ENCODE results near the gene CACNA1F.
"Not testable (repeated sequence)": the region's sequence is repeated elsewhere in the genome, so short reads cannot be mapped to it uniquely, and the experiment has no call there.

CACNA1F gene

DNA sequence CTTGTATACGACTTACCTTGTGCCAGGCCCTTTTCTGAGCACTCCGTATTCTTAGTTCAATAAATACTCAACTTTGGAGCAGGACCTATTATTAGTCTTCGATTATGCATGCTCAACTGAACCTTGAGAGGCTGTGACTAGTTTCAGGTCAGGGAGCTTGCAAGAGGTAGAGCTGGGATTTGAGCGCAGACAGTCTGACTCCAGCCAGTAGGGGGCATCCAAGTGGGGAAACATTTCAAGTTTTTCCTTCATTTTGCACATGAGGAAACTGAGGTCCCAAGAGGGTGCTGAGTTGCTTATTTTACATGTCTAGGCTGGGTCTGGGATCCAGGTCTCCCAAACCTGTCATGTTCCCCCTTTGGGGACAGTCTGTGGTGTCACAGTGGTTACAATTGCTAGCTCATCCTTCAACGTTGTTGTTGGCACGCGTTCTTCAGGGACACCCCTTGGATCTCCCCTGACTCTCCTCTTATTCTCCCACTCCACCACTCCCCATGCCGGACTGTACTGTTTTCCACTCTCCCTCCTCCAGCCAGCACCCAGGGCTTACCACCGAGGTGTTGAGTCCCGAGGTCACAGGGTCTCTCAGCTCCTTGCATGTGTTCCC, 40.3 kb downstream of the CACNA1F start:
- DNase-seq, result no peak

DNA sequence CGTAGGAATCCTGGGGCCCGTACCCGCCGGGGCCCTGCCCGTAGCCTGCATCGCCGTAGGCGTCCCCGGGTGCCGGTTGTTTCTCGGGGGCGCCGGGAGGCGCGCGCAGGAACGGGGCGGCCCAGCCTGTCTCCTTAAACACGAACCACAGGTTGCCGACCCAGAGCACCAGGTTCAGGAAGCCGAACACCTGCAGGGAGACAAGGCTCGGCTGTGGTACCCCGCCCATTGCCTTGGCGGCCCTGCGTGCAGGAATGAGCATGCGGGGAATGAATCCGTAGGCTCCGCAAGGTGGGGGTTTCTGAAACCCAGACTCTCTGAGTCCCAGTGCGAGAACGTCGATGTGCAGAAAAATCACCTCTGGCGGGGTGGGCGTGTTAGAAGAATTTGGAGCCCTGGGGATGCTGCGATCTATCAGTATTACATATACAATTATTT, 41.5 kb downstream of the CACNA1F start:
- no peak for DNase-seq

DNA sequence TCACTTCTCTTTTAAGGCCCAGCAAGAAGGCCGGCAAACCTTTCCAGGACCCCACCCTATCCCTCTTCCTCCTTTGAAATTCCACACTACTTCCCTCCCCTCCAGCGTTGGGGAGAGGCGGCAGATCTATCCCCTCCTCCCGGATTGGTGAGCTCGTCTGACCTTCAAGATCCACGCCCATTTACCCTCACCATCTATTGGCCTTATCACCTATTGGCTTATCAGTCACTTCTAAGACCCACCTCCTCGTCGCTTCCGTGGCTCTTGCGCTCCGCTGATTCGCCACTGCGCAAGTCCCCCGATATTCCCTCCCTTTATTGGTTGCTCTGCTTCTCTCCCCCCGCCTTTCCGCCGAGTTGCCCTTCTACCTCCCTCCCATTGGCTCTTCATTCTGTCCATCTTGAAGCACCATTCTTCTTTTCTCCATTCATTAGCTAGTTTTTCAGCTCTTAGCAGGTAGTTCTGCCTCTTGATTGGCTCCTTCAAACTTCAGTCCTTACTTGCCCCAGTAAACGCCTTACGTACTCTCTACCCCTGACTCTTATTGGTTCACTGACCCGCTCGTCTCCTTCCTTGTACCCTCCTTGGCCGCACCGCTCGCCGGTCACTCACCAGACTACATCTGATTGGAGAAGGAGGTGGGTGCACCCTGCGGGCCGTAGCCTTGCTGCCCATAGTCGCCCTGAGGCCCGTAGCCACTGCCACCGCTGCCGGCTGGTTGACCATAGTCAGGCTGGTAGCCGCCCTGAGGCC, 42.1 kb downstream of the CACNA1F start:
- DNase-seq, result peak; percentile 96

DNA sequence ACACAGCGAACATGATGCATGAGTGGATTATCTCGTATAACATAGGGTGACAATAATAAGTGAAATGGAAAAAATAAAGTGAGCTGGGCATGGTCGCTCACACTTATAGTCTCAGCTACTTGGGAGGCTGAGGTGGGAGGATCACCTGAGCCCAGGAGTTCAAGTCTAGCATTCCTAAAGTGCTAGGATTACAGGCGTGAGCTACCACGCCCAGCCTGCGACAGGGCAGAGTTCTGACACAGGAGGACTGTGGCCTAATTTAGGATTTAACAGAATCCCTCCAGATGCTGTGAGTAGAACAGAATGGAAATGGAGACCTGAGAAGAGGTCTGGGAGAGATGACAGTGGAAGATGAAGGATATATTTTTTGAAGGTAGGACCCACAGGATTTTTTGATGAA, 43.5 kb downstream of the CACNA1F start:
- no peak for DNase-seq

DNA sequence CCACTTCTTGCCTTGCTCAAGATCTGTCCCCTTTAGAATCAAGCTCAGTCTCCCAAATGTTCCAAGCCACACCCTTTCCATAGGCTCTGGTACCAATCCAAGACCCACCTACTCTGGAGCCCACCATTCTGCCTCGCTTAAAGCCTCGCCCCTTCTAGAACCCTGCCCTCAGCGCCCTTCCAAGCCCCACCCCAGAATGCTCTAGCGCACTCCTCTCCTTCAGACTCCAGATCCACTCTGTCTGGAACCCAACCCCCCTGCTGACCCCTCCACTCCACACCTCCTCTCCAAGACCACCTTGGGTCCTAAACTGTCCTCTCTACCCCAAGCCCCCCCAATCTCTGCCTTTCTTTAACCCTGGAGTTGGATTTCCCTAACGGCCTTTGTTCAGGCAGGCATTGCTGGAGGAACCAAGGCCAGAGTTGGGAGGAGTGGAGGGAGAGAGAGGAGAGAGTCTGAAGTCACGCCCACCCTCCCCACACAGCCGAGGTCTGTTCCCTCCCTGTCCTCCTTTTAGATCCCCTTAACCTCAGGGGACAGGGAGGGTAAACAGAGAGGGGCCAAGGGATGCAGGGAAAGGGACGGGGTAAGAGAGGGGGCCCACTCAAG, 44.6 kb downstream of the CACNA1F start:
- DNase-seq, result no peak

DNA sequence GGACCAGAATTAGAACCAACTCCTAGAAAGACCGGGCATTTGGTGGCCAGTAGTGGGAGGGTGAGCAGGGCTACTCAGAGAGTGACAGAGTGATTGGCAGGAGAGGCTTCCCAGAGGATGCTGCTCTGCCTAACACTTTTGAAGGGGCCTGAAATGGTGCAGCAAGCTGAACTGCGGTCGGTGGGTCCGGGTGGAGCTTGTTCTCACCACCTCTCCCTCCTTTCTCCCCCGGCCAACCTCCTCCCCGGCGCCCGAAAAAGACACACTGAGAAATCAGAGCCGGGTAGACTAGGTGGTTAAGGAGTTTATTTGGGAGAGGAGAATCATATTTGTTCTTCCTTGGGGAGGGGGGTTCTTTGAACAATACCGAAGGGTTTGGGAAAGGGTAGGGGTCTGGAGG, 45.6 kb downstream of the CACNA1F start:
- DNase-seq, result no peak

DNA sequence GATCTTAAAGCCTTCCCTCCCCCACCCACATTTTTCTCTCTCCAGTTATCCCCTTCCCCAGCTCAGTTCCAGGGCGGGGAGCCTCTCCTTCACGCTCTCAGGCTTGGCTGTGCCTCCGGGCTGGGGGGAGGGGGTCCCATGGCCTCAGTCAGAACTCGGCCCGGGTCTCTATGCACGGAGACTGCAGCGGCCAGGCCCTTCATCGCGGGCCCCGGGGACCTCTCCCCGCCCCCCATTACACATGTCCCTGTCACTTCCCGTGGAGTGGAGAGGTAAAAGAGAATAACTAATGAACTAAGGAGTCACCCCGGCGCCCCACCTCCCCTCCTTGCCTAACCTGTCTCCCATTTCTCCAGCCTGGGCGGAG, 46.1 kb downstream of the CACNA1F start:
- no peak for DNase-seq

DNA sequence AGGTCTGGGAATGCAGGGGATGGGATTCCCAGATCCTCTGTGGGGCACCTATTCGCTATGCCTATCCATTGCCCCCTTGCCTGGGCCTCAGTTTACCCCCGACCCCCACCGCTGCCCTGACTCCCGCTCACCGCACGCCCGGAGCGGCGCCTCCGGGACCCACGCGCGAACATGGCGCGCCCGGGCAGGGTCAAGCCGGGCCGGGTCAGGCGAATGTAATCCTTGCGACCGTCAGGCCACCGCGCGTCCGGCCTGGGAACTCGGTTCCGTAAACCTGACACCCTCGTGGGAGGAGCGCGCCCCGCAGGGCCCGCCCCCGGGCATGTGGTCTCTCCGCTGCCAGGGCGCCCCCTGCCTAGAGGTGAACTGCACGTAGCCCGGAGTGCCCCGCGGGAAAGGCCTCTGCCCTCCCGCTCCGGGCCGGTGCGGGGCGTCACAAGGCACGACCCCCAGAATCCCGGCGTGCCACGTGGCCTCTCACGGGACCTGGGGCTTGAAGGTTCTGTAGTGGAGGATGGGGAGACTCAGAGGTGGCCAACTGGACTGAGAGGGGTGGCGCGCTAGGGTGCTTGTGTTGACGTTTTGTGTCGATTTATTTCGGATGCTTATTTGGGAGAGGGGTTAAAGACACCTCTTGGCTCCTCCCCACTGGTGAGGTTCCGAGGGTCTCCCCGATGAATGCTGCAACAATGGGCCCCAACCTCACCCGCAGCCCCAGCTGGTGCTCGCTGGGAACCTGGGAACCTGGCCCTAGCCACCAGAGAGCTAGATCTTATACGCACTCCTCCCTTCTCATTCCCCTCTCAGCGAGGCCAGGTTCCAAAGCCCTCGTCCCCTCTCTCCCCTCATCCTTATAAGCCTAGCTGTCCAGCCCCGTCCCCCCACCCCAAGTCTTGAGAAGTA, 46.8 kb downstream of the CACNA1F start, which contains the start of gene PRICKLE3:
TSS of gene PRICKLE3 (minus strand) at position 249 of the 903 bp plus-strand sequence. CDS start at position 173, 76 bp downstream.
- DNase-seq, result no peak

DNA sequence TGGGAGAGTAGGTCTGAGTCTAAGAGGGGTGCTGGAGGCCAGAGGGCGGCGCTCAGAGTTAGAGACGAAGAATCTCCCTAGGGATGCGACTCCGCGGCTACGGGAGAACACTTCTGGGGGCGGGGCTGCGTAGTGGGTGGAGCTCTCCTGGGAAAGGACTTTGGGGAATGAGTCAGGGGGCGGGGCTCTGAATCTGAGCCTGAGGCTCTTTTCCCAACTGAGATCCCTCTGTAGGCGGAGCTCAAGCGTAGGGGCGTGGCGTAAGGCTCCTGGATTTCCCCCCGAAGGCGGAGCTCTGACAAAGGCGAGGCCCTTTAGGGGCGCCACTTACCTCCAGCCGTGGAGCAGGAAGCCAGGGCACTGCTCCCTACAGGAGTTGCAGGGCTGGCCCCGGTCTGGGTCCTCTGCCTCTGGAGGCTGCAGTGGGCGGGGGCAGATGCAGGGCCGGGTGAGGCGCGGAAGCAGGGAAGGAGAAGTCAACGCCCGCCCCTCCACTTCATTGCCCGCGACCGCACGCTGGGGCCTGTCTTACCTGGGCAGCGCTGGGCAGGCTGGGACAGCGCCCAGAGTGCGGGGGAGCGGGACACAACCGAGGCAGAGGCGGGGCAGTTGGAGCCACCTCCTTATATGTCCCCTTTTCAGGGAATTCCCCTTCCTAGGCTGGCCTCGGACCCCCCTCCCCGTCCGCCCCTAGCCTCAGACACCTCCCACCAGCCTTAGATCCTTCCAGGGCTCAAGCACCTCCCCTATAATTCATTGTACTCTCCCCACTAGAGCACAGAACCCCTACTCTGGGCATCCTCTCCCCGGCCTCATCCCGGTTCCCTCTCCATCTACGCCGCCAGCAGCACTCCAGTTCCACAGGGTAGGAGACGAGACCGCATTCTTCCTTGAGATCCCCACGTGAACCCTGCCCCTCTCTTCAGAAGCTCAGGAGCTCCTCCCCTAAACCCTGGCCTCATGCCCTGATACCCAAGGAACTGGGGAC, 48.6 kb downstream of the CACNA1F start:
- no peak for DNase-seq

DNA sequence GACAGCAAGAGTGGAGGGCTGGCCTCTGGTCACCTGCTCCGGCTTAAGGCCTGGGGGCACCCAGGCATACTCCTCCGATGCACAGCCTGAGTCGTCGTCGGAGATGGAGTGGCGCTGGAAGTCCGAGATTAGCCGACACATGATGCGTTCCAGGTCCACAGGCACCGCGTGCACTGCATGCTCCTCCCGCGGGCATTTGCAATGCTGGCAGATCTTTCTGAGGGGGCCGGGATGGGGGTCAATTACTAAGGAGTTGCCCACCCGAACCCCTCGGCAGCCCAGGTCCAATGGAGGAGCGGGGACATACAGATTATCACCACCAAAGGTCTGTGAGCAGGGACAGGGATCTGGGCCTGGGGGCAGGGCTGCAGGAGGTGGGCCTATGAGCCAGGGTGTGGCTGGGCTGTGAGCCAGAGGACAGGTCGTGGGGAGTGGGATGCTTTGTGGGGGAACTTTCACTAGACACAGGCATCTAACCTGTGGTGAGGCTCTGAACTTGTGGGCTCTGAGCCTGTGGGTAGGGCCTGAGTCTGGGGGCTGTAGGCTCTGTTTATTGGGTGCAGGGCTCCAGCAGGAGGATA, 49.3 kb downstream of the CACNA1F start:
- DNase-seq, result no peak

DNA sequence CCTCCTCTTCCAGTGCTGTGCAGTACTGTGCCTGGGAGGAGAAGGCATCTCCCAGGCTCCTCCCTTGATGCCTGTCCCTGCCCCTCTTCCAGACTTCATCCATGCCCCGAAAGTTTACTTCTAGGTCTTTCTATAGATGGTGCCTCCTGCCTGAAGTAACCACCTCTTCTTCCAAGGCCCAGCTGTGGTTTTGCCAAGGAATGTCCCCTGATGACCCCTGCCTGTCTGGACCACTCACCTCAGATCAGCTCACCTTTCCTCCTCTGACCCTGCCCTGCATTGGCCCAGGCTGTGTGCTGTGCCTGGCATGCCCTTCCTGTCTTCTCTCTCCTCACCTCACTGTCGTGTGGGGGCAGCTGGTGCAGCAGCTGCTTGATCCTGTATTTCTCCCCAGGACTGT, 53.8 kb downstream of the CACNA1F start:
- no peak for DNase-seq

DNA sequence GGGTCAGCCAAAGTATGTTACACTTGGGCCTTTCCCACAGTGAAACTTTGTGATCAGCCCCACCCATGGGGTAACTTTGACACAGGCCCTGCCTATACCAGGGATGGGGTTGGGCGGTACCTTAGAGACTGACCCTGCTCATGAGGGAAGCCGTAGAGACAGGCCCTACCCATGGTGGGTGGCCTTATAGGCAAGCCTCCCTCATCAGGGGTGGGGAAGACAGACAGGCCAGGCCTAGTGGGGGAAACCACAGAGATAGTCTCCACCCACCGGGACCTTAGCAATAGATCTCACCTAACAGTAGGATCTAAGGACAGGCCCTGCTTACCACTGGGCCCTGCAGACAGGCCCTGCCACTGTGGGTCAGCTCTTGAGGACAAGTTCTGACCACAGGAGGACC, 54.6 kb downstream of the CACNA1F start:
- DNase-seq, result no peak

DNA sequence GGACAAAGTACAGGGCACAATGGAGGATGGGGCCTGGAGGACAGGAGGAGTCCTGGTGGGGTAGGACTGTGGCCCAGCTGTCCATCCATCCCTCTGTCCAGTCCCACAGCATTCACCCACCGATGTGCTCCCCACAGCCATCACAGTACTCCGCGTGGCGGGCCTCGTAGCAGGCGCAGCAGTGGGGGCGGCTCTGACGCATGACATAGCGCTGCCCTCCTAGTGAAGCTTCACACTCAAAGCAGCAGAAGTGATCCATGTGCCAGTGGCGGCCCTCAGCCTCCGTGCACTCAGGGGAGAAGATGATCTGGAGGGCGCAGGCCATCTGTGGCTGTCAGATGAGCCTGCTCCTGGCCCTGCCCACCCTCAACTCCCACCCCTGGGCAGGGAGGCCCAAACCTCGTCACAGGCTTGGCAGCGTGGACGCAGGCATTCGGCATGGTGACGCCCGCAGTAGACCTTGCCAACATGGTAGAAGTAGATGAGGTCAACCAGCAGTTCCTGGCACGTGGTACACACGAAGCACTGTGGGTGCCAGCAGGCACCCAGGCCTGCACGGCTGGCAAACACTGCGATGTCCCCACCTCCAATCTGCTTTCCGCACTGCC, 55.2 kb downstream of the CACNA1F start:
- DNase-seq, result no peak

DNA sequence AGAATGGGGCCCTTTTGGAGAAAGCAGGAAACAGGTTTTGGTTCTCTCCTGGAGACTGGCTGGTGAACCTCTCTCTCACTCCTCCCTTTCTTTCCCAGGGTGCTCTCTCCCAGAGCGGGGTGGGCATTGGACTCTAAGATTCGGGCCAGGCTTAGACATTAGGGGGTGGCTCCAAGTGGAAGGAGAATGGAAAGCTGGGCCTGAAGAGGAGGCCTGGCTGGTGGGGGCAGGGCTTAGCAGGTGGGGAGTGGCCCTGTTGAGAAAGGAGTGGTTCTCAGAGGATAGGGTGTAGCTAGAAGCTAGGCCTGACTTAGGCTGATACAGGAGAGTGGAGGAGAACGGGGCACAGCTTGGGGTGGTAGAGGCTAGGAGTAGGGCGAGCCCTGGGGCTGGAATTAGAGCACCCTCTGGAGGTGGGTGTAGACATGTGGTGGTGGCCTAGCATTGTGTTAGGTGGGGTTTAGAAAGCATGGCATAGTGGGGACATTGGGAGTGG, 55.8 kb downstream of the CACNA1F start:
- no peak for DNase-seq

DNA sequence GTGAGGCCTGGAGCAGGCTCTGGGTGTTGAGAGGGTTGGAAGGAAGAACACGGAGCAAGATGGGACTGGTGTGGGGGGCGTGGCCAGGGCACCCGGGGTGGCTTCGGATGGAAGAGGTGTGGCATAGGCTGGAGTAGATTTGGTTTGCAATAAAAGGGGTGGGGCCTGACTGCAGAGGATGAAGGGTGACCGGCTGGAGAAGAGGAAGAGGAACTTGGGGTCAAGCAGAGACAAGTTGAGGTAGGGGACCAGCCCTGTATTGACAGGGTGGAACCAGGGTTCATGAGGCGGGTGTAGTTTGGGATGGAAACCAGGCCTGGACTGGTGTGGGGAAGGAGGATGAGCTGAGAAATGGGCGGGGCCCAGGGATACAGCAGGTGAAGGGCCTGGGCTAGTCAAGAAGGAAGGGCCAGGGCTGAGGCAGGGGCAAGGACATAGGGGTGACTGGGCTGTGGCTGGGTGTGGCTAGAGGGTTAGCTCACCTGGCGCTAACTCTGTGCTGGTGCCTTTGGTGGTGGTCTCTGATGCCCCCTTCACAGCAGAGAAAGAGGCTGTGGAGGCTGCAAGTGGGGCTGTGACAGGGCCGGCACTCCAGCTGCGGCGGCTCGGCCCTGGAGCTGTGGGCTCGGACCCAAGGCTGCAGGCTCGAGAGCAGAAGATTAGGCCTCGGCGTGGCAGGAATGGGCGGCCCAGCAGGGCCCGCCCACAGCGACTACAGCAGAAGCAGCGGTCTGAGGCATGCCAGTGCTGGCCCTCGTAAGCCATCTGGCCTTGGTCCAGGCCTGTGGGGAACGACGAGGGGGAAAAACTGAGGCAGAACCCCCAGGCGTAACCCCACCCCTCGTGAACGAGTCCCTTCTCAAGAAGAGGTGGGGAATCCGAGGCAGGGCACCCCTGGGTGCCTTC, 56.5 kb downstream of the CACNA1F start:
- no peak for DNase-seq

DNA sequence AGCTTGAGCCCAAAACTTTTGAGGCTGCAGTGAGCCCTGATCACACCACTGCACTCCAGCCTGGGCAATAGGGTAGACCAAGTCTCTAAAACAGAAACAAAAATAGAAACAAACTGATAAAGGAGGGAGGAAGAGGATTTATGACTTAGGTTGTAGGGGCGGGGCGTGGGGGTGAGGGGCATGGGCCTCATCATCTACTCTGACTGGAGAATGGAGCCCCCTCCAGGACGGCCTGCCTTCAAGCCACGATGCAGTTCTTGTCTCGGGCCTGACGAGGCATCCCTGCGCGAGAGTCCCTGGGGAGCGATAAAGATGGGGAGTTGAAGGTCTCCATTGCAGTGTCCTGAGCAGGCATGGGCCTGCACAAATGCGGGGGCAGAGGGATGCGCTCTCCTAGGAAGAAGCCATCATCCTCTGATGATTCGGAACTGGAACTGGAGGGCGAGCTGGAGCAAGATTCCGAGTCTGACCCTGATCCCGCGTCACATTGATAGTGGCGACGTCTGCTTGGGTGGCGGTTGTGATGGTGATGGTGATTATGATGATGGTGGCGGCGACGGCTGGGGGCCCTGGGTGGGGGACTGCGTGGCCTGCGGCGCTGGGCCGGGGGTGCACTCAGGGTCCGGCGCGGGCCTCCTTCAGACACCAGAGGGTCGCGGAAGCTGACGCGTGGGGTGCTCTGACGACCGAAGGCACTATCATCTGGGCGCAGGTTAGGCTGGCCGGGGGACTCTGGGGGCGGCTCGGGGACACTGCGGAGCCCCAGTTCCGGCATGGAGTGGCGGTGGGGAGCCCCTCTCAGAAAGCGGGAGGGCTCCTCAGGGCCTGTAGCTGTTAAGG, 57.5 kb downstream of the CACNA1F start:
- no peak for DNase-seq

DNA sequence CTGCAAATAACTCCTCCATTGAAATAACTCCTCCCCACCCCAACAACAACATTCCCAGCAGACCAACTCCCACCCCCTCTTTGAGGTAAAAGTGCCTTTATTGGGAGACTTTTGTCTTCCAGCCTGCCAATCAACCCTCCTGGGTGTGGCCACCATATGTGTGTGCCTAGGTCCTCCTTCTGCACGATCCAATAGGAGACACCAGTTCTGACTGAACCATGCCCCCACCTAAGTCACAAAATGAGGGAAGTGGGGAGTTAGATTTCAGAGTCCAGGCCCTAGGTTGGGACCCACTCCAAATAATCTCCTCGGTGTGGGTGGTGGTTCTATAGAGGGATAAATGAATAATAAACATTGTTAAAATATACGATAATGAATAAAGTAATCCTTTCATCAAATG, 58.4 kb downstream of the CACNA1F start:
- DNase-seq, result no peak

DNA sequence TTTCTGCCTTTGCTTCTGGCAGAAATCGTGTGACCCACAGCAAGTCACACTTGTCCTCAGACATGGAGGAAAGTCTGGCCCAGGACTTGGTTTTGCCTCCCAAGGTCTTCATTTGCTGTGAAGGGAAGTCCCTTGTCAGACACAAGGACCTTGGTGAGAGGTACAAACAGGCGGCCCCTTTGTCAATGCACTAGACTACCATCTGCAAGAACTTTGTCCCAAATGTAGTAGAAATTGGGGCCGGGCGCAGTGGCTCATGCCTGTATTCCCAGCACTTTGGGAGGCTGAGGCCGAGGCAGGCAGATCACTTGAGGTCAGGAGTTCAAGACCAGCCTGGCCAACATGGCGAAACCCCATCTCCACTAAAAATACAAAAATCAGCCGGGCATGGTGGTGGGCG, 59.6 kb downstream of the CACNA1F start:
- not testable (repeated sequence) for DNase-seq

DNA sequence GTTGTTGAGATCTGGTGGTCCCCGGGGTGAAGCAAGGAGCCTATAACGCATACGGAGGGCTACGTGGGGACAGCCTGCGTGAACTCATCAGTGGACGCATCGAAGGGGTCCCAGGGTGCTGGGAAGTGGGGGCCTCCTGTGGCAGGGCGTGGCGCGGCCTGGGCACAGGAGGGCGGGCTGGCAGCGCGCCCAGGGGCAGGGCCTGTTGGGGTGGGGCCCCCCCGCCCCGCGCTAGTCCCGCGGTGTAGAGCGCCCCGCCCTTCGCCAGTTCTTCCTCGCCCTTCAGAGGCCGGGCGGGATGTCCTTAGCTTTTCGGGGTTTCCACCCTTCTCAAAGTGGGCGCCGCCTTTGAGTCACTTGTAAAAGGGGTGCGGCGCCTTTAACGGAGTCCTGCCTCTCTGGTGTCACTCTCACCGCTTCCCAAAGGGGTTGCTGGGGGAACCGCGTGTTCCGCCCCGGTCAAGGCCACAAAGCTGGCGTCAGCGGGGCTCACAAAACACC, 60.8 kb downstream of the CACNA1F start:
- DNase-seq, result no peak

Data from midbrain (tissue), 1 donor.